GM12873 (cell line): ENCODE data around the gene GATM.

Experiments
- CTCF ChIP-seq: IDR thresholded peaks from 2 replicates; pipeline ENCODE4 v1.5.1; 2012; ENCODE audit warnings: low read depth, mild to moderate bottlenecking, moderate library complexity, low read length, control low read depth; ENCODE audit not compliant: insufficient read depth; ENCODE audit errors: missing control alignments

GATM gene

GRCh38 chr15:45319472-45320214, 58.7 kb downstream of the GATM start:
- TF ChIP-seq CTCF: no peak

GRCh38 chr15:45314960-45315359, 63.4 kb downstream of the GATM start:
- peak; percentile 19 for TF ChIP-seq CTCF
